Choroid plexus epithelial cell (primary cell): ENCODE results near the gene OPN1MW.
"Not testable (repeated sequence)": the region's sequence is repeated elsewhere in the genome, so short reads cannot be mapped to it uniquely, and the experiment has no call there.

Source experiments
- DNase-seq: peaks from one replicate; pipeline ENCODE4 v3.0.0-alpha.2; 2010; ENCODE audit warnings: low read depth
- H3K4me3 ChIP-seq: 2 replicates; pipeline ENCODE4 v1.5.1; 2011; ENCODE audit warnings: low read depth, mild to moderate bottlenecking, control low read depth, low read length, moderate library complexity
- TF ChIP-seq, protein P1 (sequence below): conservative IDR thresholded peaks from 2 replicates; pipeline ENCODE4 v1.5.1; 2011; ENCODE audit warnings: low read depth, mild to moderate bottlenecking, control low read depth, inconsistent platforms, low read length, moderate library complexity

OPN1MW gene

DNA sequence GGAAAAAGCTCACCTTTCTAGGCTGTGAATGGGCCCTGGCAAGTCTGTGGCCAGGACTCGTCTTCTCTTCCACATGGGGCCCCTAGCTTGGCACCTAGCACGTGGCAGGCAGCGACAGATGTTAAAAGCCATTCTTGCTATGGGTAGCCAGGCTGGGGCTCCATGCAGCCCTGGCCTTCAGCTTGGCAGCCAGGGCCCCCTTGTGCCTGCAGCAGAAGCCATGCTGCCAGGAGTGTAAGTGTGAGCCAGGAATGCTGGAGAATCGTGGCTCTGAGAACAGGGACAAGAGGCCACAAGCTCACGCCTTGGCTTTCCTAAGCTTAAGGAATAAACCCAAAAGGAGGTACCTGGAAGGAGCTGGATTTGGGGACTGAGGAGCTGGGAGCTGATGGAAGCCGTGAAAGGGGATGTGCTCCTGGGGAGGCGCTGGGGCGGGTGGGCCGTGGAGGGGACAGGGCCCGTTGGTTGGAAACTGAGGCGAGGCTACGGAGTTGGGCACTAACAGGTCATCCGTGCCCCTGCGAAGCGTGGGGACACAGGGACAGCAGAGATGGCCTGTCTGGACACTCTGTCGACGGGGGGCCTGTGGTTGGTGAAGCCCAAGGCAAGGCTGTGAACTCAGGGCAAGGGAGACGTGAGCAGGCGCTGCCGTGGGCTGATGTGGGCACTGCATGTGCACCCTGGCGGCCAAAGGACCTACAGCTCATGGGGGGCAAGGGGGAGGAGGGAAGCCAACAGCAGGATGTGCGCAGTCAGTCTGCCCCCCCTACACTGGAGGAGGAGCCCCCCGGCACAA, 39.2 kb upstream of the OPN1MW start:
- no peak overlapping the region for H3K4me3 ChIP-seq
- DNase-seq: no peak
- TF ChIP-seq, protein P1, sequence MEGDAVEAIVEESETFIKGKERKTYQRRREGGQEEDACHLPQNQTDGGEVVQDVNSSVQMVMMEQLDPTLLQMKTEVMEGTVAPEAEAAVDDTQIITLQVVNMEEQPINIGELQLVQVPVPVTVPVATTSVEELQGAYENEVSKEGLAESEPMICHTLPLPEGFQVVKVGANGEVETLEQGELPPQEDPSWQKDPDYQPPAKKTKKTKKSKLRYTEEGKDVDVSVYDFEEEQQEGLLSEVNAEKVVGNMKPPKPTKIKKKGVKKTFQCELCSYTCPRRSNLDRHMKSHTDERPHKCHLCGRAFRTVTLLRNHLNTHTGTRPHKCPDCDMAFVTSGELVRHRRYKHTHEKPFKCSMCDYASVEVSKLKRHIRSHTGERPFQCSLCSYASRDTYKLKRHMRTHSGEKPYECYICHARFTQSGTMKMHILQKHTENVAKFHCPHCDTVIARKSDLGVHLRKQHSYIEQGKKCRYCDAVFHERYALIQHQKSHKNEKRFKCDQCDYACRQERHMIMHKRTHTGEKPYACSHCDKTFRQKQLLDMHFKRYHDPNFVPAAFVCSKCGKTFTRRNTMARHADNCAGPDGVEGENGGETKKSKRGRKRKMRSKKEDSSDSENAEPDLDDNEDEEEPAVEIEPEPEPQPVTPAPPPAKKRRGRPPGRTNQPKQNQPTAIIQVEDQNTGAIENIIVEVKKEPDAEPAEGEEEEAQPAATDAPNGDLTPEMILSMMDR: no peak

GRCh38 chrX:154144010-154144409, 38.4 kb upstream of the OPN1MW start, which contains the start of gene OPN1LW:
TSS of gene OPN1LW (plus strand) at chrX:154144243. CDS start at chrX:154144284, 41 bp downstream.
- H3K4me3 ChIP-seq, DNase-seq: not testable (repeated sequence)

- not testable (repeated sequence) for H3K4me3 ChIP-seq, DNase-seq
Measured at GRCh38 chrX:154151030-154151429, 31.4 kb upstream of the OPN1MW start.

DNA sequence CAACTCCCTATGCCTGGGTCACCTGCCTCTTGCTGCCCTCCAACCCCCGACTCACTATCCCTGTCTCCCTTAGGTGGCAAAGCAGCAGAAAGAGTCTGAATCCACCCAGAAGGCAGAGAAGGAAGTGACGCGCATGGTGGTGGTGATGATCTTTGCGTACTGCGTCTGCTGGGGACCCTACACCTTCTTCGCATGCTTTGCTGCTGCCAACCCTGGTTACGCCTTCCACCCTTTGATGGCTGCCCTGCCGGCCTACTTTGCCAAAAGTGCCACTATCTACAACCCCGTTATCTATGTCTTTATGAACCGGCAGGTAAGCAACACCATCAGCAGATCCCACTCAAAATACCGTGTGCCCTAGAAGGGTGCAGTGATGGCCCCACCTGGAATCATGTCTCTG, 26.2 kb upstream of the OPN1MW start:
- not testable (repeated sequence) for H3K4me3 ChIP-seq, DNase-seq

- not testable (repeated sequence) for DNase-seq
Measured at GRCh38 chrX:154157207-154157606, 25.2 kb upstream of the OPN1MW start.

DNA sequence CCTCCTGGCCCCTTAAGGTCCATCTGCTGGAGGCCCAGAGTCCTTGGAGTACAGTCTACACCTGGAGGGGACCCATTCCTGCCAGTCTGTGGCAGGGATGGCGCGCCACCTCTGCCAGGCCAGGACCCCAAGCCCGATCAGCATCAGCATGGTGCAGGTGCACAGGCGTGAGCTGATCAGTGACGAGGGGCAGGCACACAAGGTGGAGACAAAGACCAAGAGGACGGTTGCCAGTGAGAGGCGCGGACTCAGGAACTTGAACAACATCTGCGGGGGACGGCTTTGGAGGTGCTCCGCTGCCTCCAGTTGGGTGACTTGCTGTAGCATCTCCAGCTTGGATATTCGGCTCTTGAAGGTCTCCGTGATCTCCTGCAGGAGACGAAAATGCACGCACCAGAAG, 23.1 kb upstream of the OPN1MW start:
- H3K4me3 ChIP-seq, DNase-seq: not testable (repeated sequence)

More at GRCh38 chrX:154157207-154157606, 25.2 kb upstream of the OPN1MW start:
- not testable (repeated sequence) for H3K4me3 ChIP-seq

GRCh38 chrX:154164902-154165301, 17.5 kb upstream of the OPN1MW start:
- H3K4me3 ChIP-seq, DNase-seq: not testable (repeated sequence)

GRCh38 chrX:154168384-154168783, 14.0 kb upstream of the OPN1MW start:
- not testable (repeated sequence) for DNase-seq

DNA sequence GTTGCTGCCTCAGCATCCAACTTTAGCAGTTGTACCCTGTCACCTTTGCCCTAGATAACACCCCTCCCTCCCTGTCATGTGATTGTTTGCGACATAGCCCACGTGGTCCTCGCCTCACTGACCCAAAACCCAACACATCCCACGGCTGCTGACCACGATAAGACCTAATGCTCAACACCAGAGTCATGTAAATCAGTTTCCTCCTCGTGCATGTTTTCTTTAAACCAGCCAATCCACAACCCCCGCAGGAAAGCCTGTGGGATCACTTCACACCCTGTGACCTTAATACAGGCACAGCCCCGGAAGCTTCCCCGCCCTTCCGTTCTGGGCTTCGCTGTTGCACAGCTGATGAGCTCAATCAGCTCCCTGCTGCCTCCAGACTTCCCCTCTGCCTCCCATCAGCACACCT, 9.9 kb upstream of the OPN1MW start:
- not testable (repeated sequence) for DNase-seq, H3K4me3 ChIP-seq

More at GRCh38 chrX:154168384-154168783, 14.0 kb upstream of the OPN1MW start:
- not testable (repeated sequence) for H3K4me3 ChIP-seq

GRCh38 chrX:154174356-154174755, 8.0 kb upstream of the OPN1MW start:
- H3K4me3 ChIP-seq, DNase-seq: not testable (repeated sequence)

DNA sequence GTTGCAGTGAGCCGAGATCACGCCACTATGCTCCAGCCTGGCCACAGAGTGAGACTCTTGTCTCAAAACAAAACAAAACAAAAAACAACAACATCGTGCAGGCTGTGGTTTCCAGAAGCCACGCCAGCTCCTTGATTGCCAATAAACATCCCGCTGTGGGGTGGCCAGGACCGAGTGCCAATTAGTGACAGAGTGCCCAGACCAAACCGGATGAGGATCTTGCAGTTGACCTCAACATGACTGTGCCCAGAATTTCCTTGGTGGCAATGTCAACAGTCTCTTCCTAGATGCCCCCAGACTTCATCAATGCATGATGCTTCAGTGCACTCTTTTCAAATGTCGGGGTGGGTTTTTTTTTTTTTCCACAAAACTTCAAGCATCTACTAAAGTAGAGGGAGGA, 1.4 kb downstream of the OPN1MW start:
- not testable (repeated sequence) for H3K4me3 ChIP-seq, DNase-seq

DNA sequence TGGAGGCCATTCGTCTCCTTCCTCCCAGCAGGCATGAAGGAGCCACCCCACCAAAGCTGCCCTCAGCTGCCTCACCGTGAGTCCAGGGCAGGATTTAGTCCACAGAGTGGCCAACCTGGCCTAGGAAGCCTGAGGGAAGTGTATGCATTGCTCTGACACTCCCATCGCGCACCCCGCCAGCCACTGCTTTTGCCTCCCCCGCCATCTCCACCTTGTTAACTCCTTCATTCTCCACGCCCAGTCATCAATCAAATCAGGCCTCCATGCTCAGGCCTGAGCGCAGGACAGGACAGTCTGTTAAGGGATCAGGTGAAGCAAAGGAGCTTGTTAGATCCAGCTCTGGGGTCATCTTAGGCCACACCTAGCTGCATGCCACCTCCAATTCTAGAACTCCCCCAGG, 10.4 kb downstream of the OPN1MW start:
- DNase-seq, H3K4me3 ChIP-seq: not testable (repeated sequence)

GRCh38 chrX:154194316-154194715, 11.9 kb downstream of the OPN1MW start:
- not testable (repeated sequence) for DNase-seq, H3K4me3 ChIP-seq

- not testable (repeated sequence) for DNase-seq, H3K4me3 ChIP-seq
Measured at GRCh38 chrX:154196466-154196865, 14.1 kb downstream of the OPN1MW start.

GRCh38 chrX:154209670-154210418, 27.4 kb downstream of the OPN1MW start:
- not testable (repeated sequence) for H3K4me3 ChIP-seq, DNase-seq

GRCh38 chrX:154211057-154211456, 28.7 kb downstream of the OPN1MW start:
- not testable (repeated sequence) for DNase-seq

DNA sequence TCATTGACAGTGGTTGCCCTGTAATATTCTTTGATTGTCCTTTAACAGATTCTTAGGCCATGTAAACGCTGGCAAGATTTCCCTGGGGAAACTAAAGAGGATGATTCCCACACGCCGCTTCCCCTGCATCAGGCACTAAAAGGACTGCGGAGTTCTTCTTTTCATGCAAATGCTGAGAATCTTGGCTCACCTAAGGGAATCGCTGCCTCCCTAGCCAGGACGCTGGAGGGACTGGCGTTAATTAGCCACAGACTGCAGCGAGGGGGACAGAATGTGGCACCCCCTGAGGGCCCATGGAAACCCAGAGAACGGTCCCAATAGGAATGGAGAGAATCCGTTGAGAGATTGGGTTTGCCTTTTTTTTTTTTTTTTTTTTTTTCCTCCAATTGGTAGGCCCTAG, 29.1 kb downstream of the OPN1MW start:
- H3K4me3 ChIP-seq, DNase-seq: not testable (repeated sequence)

More at GRCh38 chrX:154211057-154211456, 28.7 kb downstream of the OPN1MW start:
- not testable (repeated sequence) for H3K4me3 ChIP-seq

DNA sequence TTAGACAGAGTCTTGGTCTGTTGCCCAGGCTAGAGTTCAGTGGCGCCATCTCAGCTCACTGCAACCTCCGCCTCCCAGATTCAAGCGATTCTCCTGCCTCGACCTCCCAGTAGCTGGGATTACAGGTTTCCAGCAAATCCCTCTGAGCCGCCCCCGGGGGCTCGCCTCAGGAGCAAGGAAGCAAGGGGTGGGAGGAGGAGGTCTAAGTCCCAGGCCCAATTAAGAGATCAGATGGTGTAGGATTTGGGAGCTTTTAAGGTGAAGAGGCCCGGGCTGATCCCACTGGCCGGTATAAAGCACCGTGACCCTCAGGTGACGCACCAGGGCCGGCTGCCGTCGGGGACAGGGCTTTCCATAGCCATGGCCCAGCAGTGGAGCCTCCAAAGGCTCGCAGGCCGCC, 37.1 kb downstream of the OPN1MW start, which contains the start of gene OPN1MW2:
Gene OPN1MW2, plus strand, starts transcription at position 301 of the 400 bp plus-strand sequence. Its CDS starts 60 bp downstream, at position 361.
- DNase-seq, H3K4me3 ChIP-seq: not testable (repeated sequence)
